ENCODE results near the gene CYP2A6.
"Not testable (repeated sequence)": the region's sequence is repeated elsewhere in the genome, so short reads cannot be mapped to it uniquely, and the experiment has no call there.

Gene CYP2A6

GRCh38 chr19:40879349-40879748, 29.1 kb upstream of the CYP2A6 start:
- H3K4me2 ChIP-seq (ENCODE audit: low read length); H3K9ac ChIP-seq (ENCODE audit: low read length); H3K27ac ChIP-seq (ENCODE audit: low read depth, low read length, poor library complexity, severe bottlenecking); H3K79me2 ChIP-seq (ENCODE audit: insufficient read depth, low read length); H4K20me1 ChIP-seq (ENCODE audit: insufficient read depth, low read length); H3F3A ChIP-seq (ENCODE audit: insufficient read depth, low read length); H2AFZ ChIP-seq (ENCODE audit: low read length); H3K4me1 ChIP-seq (ENCODE audit: insufficient read depth, low read length, severe bottlenecking); H3K27me3 ChIP-seq (ENCODE audit: insufficient read depth, low read length); H3K36me3 ChIP-seq (ENCODE audit: insufficient read depth, low read length); H3K9me3 ChIP-seq (ENCODE audit: low read length); H3K4me3 ChIP-seq (ENCODE audit: low read depth, low read length, poor library complexity, severe bottlenecking); H3K9me2 ChIP-seq (ENCODE audit: low read depth, low read length): not testable (repeated sequence)

GRCh38 chr19:40875526-40875951, 25.3 kb upstream of the CYP2A6 start:
- H3K4me2 ChIP-seq (ENCODE audit: low read length); H3K79me2 ChIP-seq (ENCODE audit: insufficient read depth, low read length); H2AFZ ChIP-seq (ENCODE audit: low read length); H3F3A ChIP-seq (ENCODE audit: insufficient read depth, low read length); H3K4me1 ChIP-seq (ENCODE audit: insufficient read depth, low read length, severe bottlenecking); H4K20me1 ChIP-seq (ENCODE audit: insufficient read depth, low read length); H3K4me3 ChIP-seq (ENCODE audit: low read depth, low read length, poor library complexity, severe bottlenecking); H3K36me3 ChIP-seq (ENCODE audit: insufficient read depth, low read length); H3K27me3 ChIP-seq (ENCODE audit: insufficient read depth, low read length); H3K27ac ChIP-seq (ENCODE audit: low read depth, low read length, poor library complexity, severe bottlenecking); H3K9me3 ChIP-seq (ENCODE audit: low read length); H3K9ac ChIP-seq (ENCODE audit: low read length); H3K9me2 ChIP-seq (ENCODE audit: low read depth, low read length): not testable (repeated sequence)

GRCh38 chr19:40874874-40875273, 24.6 kb upstream of the CYP2A6 start:
- H3K36me3 ChIP-seq (ENCODE audit: insufficient read depth, low read length); H3K79me2 ChIP-seq (ENCODE audit: insufficient read depth, low read length); H2AFZ ChIP-seq (ENCODE audit: low read length); H3K27me3 ChIP-seq (ENCODE audit: insufficient read depth, low read length); H3K9me2 ChIP-seq (ENCODE audit: low read depth, low read length); H3K4me1 ChIP-seq (ENCODE audit: insufficient read depth, low read length, severe bottlenecking); H3F3A ChIP-seq (ENCODE audit: insufficient read depth, low read length); H3K4me3 ChIP-seq (ENCODE audit: low read depth, low read length, poor library complexity, severe bottlenecking); H3K9ac ChIP-seq (ENCODE audit: low read length); H3K4me2 ChIP-seq (ENCODE audit: low read length); H3K9me3 ChIP-seq (ENCODE audit: low read length); H4K20me1 ChIP-seq (ENCODE audit: insufficient read depth, low read length); H3K27ac ChIP-seq (ENCODE audit: low read depth, low read length, poor library complexity, severe bottlenecking): not testable (repeated sequence)

GRCh38 chr19:40873873-40874272, 23.6 kb upstream of the CYP2A6 start:
- not testable (repeated sequence) for H3K36me3 ChIP-seq (ENCODE audit: insufficient read depth, low read length); H3K9me2 ChIP-seq (ENCODE audit: low read depth, low read length); H3K9me3 ChIP-seq (ENCODE audit: low read length); H2AFZ ChIP-seq (ENCODE audit: low read length); H3F3A ChIP-seq (ENCODE audit: insufficient read depth, low read length); H3K27ac ChIP-seq (ENCODE audit: low read depth, low read length, poor library complexity, severe bottlenecking); H3K79me2 ChIP-seq (ENCODE audit: insufficient read depth, low read length); H3K4me1 ChIP-seq (ENCODE audit: insufficient read depth, low read length, severe bottlenecking); H3K4me3 ChIP-seq (ENCODE audit: low read depth, low read length, poor library complexity, severe bottlenecking); H4K20me1 ChIP-seq (ENCODE audit: insufficient read depth, low read length); H3K9ac ChIP-seq (ENCODE audit: low read length); H3K4me2 ChIP-seq (ENCODE audit: low read length); H3K27me3 ChIP-seq (ENCODE audit: insufficient read depth, low read length)

- H3K9ac ChIP-seq (ENCODE audit: low read length) = no peak overlapping the region
- TF ChIP-seq EZH2 (IDR thresholded peaks at IDR 0.05; ENCODE audit: borderline replicate concordance, low read length) (no peak), CTCF (IDR thresholded peaks at IDR 0.05; ENCODE audit: low read length) (no peak)
- no peaks in the 10 kb centered on the region for H3K9me2 ChIP-seq (ENCODE audit: low read depth, low read length)
- no peak overlapping the region for H2AFZ ChIP-seq (ENCODE audit: low read length)
- no peaks in the 10 kb centered on the region for H4K20me1 ChIP-seq (ENCODE audit: insufficient read depth, low read length)
- no peaks in the 10 kb centered on the region for H3F3A ChIP-seq (ENCODE audit: insufficient read depth, low read length)
- no peaks in the 10 kb centered on the region; the same call in 1 of the 2 replicates for H3K36me3 ChIP-seq (ENCODE audit: insufficient read depth, low read length)
- no peaks in the 10 kb centered on the region for H3K4me1 ChIP-seq (ENCODE audit: insufficient read depth, low read length, severe bottlenecking)
- no peak overlapping the region for H3K4me2 ChIP-seq (ENCODE audit: low read length)
- H3K9me3 ChIP-seq (ENCODE audit: low read length) = no peaks in the 10 kb centered on the region
- no peak overlapping the region for H3K4me3 ChIP-seq (ENCODE audit: low read depth, low read length, poor library complexity, severe bottlenecking)
- H3K79me2 ChIP-seq (ENCODE audit: insufficient read depth, low read length) = no peaks in the 10 kb centered on the region
- H3K27ac ChIP-seq (ENCODE audit: low read depth, low read length, poor library complexity, severe bottlenecking) = no peak overlapping the region
- H3K27me3 ChIP-seq (ENCODE audit: insufficient read depth, low read length) = no peaks in the 10 kb centered on the region
Observed at GRCh38 chr19:40872209-40872608, 22.0 kb upstream of the CYP2A6 start.
